Kidney capillary endothelial cell (primary cell): ENCODE measurements around the gene HYI.
"Not testable (repeated sequence)": the region's sequence is repeated elsewhere in the genome, so short reads cannot be mapped to it uniquely, and the experiment has no call there.

Source experiments
- DNase-seq: peaks from one replicate; pipeline ENCODE4 v3.0.0-alpha.2; 2018; ENCODE audit warnings: low spot score

Gene HYI

GRCh38 chr1:43453442-43454269 lies at the start of gene HYI:
TSS of gene HYI (minus strand) at chr1:43453931. CDS start at chr1:43453793, 138 bp downstream.
- DNase-seq = peak; percentile 49

GRCh38 chr1:43501806-43502205 lies 48.1 kb upstream of the HYI start:
- not testable (repeated sequence) for DNase-seq

GRCh38 chr1:43499898-43500297 lies 46.2 kb upstream of the HYI start:
- no peak for DNase-seq

DNA sequence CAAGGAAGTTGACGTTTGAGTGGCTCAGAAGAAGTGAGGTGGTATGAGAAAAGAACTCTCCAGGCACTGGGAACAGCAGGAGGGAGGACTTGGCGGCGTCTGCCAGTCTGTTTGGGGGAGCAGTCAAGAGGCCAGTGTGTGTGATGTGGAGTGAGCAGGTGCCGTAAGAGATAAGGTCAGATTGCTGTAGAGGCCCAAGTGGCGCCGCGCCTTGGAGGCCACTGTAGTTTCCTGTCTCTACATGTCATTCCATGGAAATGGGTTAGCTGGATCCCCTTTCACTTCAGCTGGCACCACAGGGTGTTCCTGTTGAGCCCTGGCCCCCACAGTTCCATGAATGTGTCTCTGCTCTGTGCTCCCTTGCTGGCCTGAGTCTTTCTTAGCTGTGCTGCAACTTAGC lies 41.5 kb upstream of the HYI start:
- DNase-seq = no peak

- no peak for DNase-seq
These were observed 40.1 kb upstream of the HYI start for GRCh38 chr1:43493661-43494450.

- DNase-seq = no peak
These were observed 39.1 kb upstream of the HYI start for GRCh38 chr1:43492826-43493225.

DNA sequence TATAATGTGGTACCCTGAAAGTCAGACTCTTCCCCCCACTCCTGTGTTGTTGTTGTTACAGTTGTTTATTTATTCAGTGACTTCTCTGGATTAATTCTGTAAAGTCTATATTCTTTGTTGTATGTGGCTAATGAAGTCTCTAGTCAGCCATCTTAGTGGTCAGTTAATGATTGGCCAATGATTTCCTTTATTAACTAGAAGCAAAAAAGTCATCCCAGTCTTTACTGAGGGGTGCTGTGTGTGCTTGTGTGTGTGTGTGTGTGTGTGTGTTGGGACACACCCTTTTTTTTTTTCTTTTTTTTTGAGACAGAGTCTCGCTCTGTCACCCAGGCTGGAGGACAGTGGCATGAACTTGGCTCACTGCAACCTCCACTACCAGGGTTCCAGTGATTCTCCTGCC lies 37.3 kb upstream of the HYI start:
- no peak for DNase-seq

DNA sequence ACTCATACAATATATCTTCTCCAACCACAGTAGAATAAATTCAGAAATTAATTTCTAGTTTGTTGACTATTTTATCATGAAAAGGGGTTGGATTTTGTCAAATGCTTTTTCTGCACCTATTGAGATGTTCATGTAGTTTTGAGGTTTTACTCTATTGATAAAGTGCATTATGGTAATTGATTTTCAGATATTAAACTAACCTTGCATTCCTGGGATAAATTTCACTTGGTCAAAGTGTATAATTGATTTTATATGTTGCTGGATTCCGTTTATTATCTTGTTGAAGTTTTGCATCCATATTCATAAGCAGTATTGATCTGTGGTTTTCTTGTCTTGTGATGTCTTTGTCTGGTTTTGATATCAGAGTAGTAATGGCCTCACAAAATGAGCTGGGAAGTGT lies 34.4 kb upstream of the HYI start:
- no peak for DNase-seq

DNA sequence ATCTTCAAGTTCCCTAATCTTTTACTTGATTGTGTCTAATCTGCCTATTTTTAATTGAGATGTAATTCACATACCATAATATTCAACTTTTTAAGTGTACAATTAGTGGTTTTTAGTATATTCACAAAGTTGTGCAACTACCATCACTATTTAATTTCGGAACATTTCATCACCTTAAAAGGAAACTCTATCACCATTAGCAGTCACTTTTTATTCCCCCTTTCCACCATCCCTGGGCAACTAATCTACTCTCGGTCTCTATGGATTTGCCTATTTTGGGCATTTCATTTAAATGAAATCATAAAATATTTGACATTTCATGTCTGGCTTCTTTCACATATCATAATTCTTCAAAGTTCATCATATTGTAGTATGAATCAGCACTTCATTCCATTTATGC lies 30.6 kb upstream of the HYI start:
- no peak for DNase-seq

DNA sequence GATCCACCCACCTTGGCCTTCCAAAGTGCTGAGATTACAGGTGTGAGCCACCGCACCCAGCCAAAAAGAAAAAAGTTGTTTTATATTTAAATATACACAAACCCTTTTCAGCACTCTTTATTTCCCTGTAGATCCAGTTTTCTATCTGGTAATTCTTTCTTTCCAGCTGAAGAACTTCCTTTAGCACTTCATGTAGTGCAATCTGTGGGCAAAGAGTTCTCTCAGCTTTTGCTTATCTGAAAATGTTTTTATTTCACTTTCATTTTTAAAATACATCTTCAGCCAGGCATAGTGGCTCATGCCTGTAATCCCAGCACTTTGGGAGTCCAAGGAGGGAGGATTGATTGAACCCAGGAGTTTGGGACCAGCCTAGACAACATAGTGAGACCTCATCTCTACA lies 28.5 kb upstream of the HYI start:
- DNase-seq = no peak

DNA sequence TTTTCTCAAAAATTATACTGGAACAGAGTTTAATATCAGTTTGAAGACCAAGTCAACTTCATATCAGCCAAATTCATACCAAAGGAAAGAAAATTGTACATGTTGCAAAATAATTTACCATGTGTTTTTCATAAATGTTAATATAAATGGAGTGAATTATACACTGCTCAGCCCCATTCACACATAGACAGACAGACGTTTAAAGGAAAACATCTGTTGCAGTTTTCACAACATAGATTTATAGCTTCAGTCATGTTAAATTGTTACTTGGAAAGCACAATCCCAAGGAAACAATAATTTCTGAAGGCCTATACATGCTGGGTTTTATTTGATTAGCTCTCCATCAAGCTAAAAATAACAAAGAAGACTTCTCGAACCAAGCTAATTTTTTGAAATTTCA lies 27.8 kb upstream of the HYI start:
- DNase-seq = no peak

DNA sequence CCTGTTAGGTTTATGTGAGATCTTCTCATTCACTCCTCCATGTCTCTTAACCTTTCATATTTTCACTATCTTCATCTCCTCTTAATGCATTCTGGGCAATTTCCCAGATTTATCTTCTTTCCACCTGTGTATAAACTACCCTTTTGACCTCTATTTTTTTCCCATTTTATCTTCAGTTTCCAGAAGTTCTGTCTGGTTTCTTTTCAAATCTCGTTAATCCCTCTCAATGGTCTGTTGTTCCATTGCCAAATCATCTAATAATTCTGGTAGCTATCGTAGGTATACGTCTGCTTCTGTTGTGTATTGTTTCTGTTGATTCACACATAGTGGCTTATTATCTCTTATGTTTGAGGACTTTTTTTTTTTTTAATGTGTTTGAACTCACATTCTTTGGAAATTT lies 25.7 kb upstream of the HYI start:
- no peak for DNase-seq

DNA sequence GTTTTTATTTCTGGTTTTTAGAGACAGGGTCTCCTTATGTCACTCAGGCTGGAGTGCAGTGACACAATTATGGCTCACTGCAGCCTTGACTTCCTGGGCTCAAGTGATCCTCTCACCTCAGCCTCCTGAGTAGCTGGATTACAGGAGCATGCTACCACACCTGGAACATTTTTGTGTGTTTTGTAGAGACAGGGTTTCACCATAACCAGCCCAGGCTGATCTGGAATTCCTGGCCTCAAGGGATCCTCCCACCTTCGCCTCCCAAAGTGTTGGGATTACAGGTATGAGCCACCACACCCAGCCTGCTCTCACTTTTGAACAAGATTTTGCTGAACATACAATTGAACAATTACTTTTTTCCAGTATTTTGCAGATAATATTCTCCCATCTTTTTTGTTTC lies 24.0 kb upstream of the HYI start:
- no peak for DNase-seq

- DNase-seq = peak; percentile 59
These were observed 22.1 kb upstream of the HYI start for GRCh38 chr1:43475611-43476401.

DNA sequence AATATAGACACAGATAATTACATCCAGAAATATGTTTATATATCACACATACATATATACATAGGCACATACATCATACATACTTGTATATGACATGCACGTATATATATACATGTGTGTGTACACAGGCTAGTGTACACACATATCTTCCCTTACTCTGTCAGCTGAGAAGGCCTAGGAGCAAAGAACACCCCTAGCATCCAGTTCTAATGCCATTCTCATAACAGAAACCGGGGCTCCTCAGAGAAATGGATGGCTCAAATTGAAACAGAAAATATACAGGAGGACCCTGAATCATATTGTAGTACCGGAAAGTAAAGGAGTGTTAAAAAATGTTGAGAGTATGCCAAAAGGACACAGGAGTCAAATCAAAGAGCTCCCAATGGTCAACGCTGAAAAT lies 19.7 kb upstream of the HYI start:
- no peak for DNase-seq

- DNase-seq = peak; percentile 93
These were observed 18.9 kb upstream of the HYI start for GRCh38 chr1:43472463-43473151.

DNA sequence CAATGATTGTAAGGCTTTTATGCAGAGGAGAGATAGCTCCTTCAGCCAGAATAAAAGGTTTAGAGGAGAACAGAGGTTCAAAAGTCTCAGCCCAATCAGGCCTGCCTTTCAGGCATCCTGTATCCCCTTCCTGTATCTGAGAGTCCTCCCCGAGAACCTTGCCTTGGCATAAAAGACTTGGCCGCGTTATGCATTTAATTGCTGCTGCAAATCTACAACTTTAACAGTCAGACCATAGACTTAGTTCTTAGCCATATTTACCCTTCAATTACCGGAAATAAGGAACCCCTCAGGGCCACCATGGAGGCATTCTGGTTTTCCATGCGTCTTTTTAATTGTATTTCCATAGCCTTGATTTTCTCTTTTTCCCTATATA lies 18.3 kb upstream of the HYI start:
- DNase-seq = no peak

GRCh38 chr1:43469932-43470331 lies 16.2 kb upstream of the HYI start:
- DNase-seq = no peak

GRCh38 chr1:43468414-43468813 lies 14.7 kb upstream of the HYI start:
- no peak for DNase-seq

GRCh38 chr1:43466403-43466802 lies 12.7 kb upstream of the HYI start:
- no peak for DNase-seq

GRCh38 chr1:43465505-43466067 lies 11.9 kb upstream of the HYI start:
- DNase-seq = no peak
